Measurements from ENCODE around the gene TMED4. TPM values are rescaled to one million over a fixed set of nuclear protein-coding genes. Genes with fewer than 3 reads are reported as not detected.
A peak's percentile ranks its signal among the peaks of the same experiment; 100 is the strongest.
"Not testable (repeated sequence)": the region's sequence is repeated elsewhere in the genome, so short reads cannot be mapped to it uniquely, and the experiment has no call there.

The TMED4 gene
- total RNA-seq, 4 donors from 2014 or later = 85.8 to 162 (median 101) TPM

DNA sequence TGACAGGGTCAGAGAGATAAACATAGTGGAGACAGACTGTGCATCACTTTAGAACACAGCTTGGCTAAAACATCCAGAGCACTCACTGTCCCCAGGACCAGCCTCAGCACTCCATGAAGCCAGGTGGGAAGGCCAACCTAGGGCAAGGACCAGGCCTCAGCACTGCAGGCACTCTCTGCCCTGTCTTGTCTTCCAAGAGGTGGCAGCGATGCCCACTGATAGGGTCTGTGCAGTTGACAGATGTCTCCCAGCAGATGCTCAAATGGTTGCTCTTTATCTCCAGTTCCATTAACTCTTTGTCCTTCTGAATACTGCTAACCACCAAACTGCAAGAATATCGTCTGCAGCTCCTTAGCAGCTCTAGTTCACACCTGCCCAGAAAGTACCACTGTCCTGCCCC is 17.4 kb downstream of the TMED4 start:
- Histone ChIP-seq H3K27me3 (no peaks in the 10 kb centered on the region), H3K4me1 (peaks cover 2 to 5% of the 10 kb centered on the region in 2 donors), H3K27ac (peak overlapping the region in 1 of 4 donors; percentile 45), H3K4me3 (no peak overlapping the region), H3K9me3 (no peaks in the 10 kb centered on the region), H3K36me3 (peaks cover 0 to 62% of the 10 kb centered on the region in 2 donors)
- in situ Hi-C loops (cut with MboI; ENCODE audit: low sequenced_read_pairs in 4 of 4) (no loop called here), intact Hi-C loops (cut with DNase I; ENCODE audit: low total_unique reads) (loop anchor here (1.0 to 10.0 kb wide), 2 partner anchors 190 to 323 kb away; no protein-coding TSS in a partner anchor)
- no peak for TF ChIP-seq POLR2A (IDR thresholded peaks at IDR 0.05)
- TF ChIP-seq, protein P1, sequence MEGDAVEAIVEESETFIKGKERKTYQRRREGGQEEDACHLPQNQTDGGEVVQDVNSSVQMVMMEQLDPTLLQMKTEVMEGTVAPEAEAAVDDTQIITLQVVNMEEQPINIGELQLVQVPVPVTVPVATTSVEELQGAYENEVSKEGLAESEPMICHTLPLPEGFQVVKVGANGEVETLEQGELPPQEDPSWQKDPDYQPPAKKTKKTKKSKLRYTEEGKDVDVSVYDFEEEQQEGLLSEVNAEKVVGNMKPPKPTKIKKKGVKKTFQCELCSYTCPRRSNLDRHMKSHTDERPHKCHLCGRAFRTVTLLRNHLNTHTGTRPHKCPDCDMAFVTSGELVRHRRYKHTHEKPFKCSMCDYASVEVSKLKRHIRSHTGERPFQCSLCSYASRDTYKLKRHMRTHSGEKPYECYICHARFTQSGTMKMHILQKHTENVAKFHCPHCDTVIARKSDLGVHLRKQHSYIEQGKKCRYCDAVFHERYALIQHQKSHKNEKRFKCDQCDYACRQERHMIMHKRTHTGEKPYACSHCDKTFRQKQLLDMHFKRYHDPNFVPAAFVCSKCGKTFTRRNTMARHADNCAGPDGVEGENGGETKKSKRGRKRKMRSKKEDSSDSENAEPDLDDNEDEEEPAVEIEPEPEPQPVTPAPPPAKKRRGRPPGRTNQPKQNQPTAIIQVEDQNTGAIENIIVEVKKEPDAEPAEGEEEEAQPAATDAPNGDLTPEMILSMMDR (IDR thresholded peaks at IDR 0.05 in 4 of 5, conservative IDR thresholded peaks at IDR 0.05 in 1 of 5) = no peak
- DNase-seq = no peak
- ATAC-seq = no peak

DNA sequence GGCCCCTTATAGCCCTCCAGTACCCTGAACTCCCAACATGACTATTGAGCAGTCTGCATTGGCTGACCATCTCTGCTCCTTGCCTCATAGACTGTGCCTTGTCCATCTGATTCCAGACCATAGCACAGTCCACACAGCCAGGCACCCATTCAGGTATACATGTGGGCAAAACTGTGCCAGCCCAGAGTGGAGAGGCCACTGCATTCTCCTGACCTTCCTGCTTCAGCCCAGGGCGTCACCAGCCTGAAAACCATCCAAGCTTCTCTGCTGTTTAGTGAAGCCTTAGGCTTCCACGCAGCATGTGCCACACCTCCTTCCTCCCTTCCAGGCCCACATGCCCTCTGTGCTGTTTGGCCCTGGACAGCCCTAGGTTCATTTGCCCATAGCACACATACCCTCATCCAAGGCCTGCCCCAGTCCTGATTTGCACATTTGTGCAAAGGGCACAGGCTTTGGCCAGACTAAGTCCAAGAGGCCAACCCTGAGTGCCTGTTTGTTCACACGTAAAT is 18.8 kb downstream of the TMED4 start:
- Histone ChIP-seq H3K27ac (no peak overlapping the region), H3K9me3 (no peaks in the 10 kb centered on the region), H3K4me3 (no peak overlapping the region), H3K36me3 (peaks cover 0 to 48% of the 10 kb centered on the region in 2 donors), H3K27me3 (no peaks in the 10 kb centered on the region), H3K4me1 (peaks cover 0 to 5% of the 10 kb centered on the region in 2 donors)
- in situ Hi-C loops (cut with MboI; ENCODE audit: low sequenced_read_pairs in 4 of 4) = no loop called here
- TF ChIP-seq, protein P1 (IDR thresholded peaks at IDR 0.05 in 4 of 5, conservative IDR thresholded peaks at IDR 0.05 in 1 of 5) = no peak
- TF ChIP-seq POLR2A (IDR thresholded peaks at IDR 0.05) = no peak
- DNase-seq = no peak
- no peak for ATAC-seq
- intact Hi-C loops (cut with DNase I; ENCODE audit: low total_unique reads) = loop anchor here (10.0 kb wide), 1 partner anchor 188 kb away; no protein-coding TSS in a partner anchor

DNA sequence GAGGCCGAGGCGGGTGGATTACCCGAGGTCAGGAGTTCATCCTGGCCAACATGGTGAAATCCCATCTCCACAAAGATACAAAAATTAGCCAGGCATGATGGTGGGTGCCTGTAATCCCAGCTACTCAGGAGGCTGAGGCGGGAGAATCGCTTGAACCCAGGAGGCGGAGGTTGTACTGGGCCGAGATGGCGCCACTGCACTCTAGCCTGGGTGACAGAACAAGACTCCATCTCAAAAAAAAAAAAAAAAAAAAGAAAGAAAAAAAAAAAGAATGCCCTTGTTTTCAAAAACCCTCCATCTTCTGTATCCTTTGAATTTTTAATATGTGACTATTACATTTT is 19.4 kb downstream of the TMED4 start:
- DNase-seq, H3K4me1 ChIP-seq: not testable (repeated sequence)

DNA sequence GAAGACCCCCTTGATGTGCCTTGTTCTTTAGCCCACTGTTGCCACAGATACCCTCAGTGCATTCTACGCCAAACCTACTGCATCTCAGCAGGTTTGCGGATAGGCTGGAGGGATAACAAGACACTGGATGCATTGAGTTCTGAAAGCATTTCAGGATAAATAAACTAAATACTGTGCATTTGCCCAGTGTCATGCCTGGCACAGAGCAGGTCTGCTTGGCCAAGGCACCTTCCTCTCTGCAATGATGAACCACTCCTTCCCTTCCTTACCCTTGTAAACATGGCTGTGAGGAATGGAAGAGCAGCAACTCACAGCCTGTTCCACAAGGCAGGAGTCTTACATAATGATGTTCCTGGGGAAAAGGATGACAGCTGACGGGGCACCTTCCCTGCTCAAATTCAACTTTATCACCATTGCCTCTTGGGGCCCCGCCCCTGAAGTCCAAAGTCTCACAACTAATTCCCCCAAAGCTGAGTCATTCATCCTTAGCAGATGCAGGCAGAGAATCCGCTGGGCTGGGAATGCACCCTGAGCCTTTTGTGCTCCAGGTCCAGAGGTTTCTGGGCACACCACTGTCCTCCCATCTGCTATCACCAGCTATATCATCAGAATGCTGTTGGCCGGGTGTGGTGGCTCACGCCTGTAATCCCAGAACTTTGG is 19.9 kb downstream of the TMED4 start:
- DNase-seq (no peak), ATAC-seq (peak in 1 of 2 donors; percentile 7)
- Histone ChIP-seq H3K36me3 (peaks cover 0 to 37% of the 10 kb centered on the region in 2 donors), H3K4me3 (no peak overlapping the region), H3K9me3 (no peaks in the 10 kb centered on the region), H3K27me3 (no peaks in the 10 kb centered on the region), H3K4me1 (peaks cover 0 to 5% of the 10 kb centered on the region in 2 donors), H3K27ac (no peak overlapping the region)
- no peak for TF ChIP-seq POLR2A (IDR thresholded peaks at IDR 0.05)
- TF ChIP-seq, protein P1 (IDR thresholded peaks at IDR 0.05 in 4 of 5, conservative IDR thresholded peaks at IDR 0.05 in 1 of 5) = no peak
- in situ Hi-C loops (cut with MboI; ENCODE audit: low sequenced_read_pairs in 4 of 4) (no loop called here), intact Hi-C loops (cut with DNase I; ENCODE audit: low total_unique reads) (loop anchor here (10.0 kb wide), 1 partner anchor 187 kb away; no protein-coding TSS in a partner anchor)

More for the DNA sequence above, 19.4 kb downstream of the TMED4 start:
- in situ Hi-C loops (cut with MboI; ENCODE audit: low sequenced_read_pairs in 4 of 4); H3K27me3 ChIP-seq; H3K27ac ChIP-seq; H3K9me3 ChIP-seq; ATAC-seq; H3K4me3 ChIP-seq: not testable (repeated sequence)
- peaks cover 0 to 42% of the 10 kb centered on the region in 2 donors for H3K36me3 ChIP-seq
- intact Hi-C loops (cut with DNase I; ENCODE audit: low total_unique reads) = loop anchor here (10.0 kb wide), 1 partner anchor 188 kb away; no protein-coding TSS in a partner anchor

DNA sequence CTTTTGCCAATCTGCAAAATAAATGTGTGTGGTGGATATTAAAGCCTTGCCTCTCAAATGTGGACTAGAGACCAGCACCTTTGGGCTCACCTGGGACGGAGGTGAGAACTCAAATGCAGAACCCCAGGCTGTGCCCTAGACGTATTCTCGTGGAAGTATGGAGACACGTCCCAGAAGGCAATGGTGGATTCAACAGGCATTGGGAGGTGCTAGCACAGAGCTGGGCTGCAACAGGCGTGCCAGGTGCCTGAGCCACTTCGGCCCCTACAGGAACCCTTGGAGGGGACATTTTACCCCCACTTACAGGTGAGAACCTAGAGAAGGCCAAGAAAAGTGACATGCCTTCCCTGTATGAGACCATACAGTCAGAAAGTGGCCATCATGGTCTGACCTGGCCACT is 20.6 kb downstream of the TMED4 start:
- in situ Hi-C loops (cut with MboI; ENCODE audit: low sequenced_read_pairs in 4 of 4) (no loop called here), intact Hi-C loops (cut with DNase I; ENCODE audit: low total_unique reads) (loop anchor here (10.0 kb wide), 1 partner anchor 187 kb away; no protein-coding TSS in a partner anchor)
- ATAC-seq (no peak), DNase-seq (no peak)
- Histone ChIP-seq H3K4me3 (no peak overlapping the region), H3K36me3 (peaks cover 0 to 31% of the 10 kb centered on the region in 2 donors), H3K27me3 (no peaks in the 10 kb centered on the region), H3K4me1 (peaks cover 0 to 5% of the 10 kb centered on the region in 2 donors), H3K27ac (no peak overlapping the region), H3K9me3 (no peaks in the 10 kb centered on the region)
- TF ChIP-seq, protein P1 (IDR thresholded peaks at IDR 0.05 in 4 of 5, conservative IDR thresholded peaks at IDR 0.05 in 1 of 5) = no peak
- TF ChIP-seq POLR2A (IDR thresholded peaks at IDR 0.05) = no peak

All from gastrocnemius medialis (tissue), 4 donors.